ENCODE measurements around the gene COLEC12.

GRCh38 chr18:457521-458412 is 42.7 kb downstream of the COLEC12 start:
- no peak for TF ChIP-seq EZH2 (IDR thresholded peaks at IDR 0.05; ENCODE audit: low read length)
- TF ChIP-seq CTCF (optimal IDR thresholded peaks at IDR 0.05 in 1 of 3, IDR thresholded peaks at IDR 0.05 in 1 of 3, conservative IDR thresholded peaks at IDR 0.05 in 1 of 3; ENCODE audit: extremely low read depth in 1 of 3, insufficient read depth in 2 of 3, low read length in 3 of 3), result no peak

All from keratinocyte (primary cell).